ENCODE results near the gene IMPA2. TPM values are rescaled to one million over a fixed set of nuclear protein-coding genes. Genes with fewer than 3 reads are reported as not detected.
A peak's percentile ranks its signal among the peaks of the same experiment; 100 is the strongest.

The IMPA2 gene
- total and polyA plus RNA-seq, 2 of the 13 experiments (the other 11 are each of a cell fraction or from before 2014, with no cell fraction given), result 37.8 to 71.8 TPM

- TF ChIP-seq ZNF329 (CRISPR knock-in tag; IDR thresholded peaks at IDR 0.05; ENCODE audit: low read depth) (no peak), ZFP82 (CRISPR knock-in tag; IDR thresholded peaks at IDR 0.05; ENCODE audit: borderline replicate concordance) (no peak), ZNF720 (CRISPR knock-in tag; IDR thresholded peaks at IDR 0.05) (no peak), RCOR2 (CRISPR knock-in tag; IDR thresholded peaks at IDR 0.05) (no peak), SP5 (CRISPR knock-in tag; IDR thresholded peaks at IDR 0.05; ENCODE audit: borderline replicate concordance, low read depth) (no peak), SNRNP70 (IDR thresholded peaks at IDR 0.05; ENCODE audit: low read depth, low read length) (no peak), LCORL (IDR thresholded peaks at IDR 0.05) (no peak), LCORL (CRISPR knock-in tag; IDR thresholded peaks at IDR 0.05) (peak; percentile 47; the same call in 1 of the 2 replicates), ARID4A (CRISPR knock-in tag; IDR thresholded peaks at IDR 0.05; ENCODE audit: borderline replicate concordance) (peak; percentile 28; the same call in 1 of the 2 replicates), FOXA3 (CRISPR knock-in tag; IDR thresholded peaks at IDR 0.05) (0 out of 2 replicates have a peak, but pooled peaks have one; percentile 13), MATR3 (CRISPR knock-in tag; IDR thresholded peaks at IDR 0.05) (no peak), HMGXB4 (CRISPR knock-in tag; IDR thresholded peaks at IDR 0.05; ENCODE audit: borderline replicate concordance in 1 of 2, low read depth in 1 of 2) (peak in 1 of 2 experiments; percentile 57; a peak in 2 of 4 replicates), FOXK1 (CRISPR knock-in tag; IDR thresholded peaks at IDR 0.05; ENCODE audit: borderline replicate concordance, low read depth) (peak; percentile 55; the same call in 1 of the 2 replicates), SAP130 (CRISPR knock-in tag; IDR thresholded peaks at IDR 0.05; ENCODE audit: low read depth) (peak; percentile 32; the same call in 1 of the 2 replicates), ZNF331 (CRISPR knock-in tag; IDR thresholded peaks at IDR 0.05) (peak; percentile 36; the same call in 1 of the 2 replicates), LRRFIP1 (CRISPR knock-in tag; conservative IDR thresholded peaks at IDR 0.05) (no peak), ZNF251 (CRISPR knock-in tag; IDR thresholded peaks at IDR 0.05) (no peak), ZNF441 (CRISPR knock-in tag; IDR thresholded peaks at IDR 0.05; ENCODE audit: borderline replicate concordance) (peak; percentile 59; the same call in 1 of the 2 replicates)
Observed at GRCh38 chr18:11995445-11996189, 14.3 kb downstream of the IMPA2 start (continued).

Measured in HepG2 (cell line).